Measurements from ENCODE around the gene MAP2K2. TPM values are rescaled to one million over a fixed set of nuclear protein-coding genes. Genes with fewer than 3 reads are reported as not detected.

The MAP2K2 gene
- total and polyA plus RNA-seq, 2 experiments from 2014 or later, result 32.3 to 212 TPM

DNA sequence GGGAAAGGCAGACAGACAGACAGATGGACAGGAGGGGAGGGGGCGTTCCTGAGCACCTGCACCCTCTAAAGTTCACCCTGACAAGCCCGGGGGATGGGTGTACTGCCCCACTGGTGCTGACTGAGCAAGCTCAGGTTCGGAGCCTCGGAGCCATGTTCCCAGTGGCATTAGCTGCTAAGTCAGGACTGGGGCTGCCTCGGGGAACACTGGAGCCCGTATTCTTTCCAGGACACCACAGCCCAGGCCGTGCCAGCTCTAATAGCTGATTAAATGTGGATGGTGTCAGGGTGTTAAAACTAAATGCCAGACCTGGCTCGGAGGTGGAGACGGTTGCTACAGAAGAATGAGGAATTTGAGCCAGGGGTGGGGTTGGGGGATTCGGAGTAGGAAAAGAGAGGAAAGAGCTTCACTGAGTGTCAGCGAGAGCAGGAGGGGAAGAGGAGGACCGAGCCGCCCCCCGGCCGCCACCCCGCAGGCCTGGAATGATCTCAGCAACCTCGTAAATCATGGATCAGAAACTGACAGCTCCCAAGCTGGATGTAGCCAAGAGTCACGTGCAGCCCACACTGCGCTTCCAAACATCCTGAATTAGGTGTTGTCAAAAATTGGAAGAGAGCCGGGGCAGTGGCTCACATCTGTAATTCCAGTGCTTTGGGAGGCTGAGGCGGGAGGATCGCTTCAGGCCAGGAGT, 10.4 kb downstream of the MAP2K2 start:
- H3K27ac ChIP-seq, result no peak overlapping the region
- H3K36me3 ChIP-seq (ENCODE audit: low read depth), result peaks cover 6% of the 10 kb centered on the region; the same call in 1 of the 2 replicates
- peaks cover 49% of the 10 kb centered on the region for H3K79me2 ChIP-seq (ENCODE audit: insufficient read depth)
- H3K4me2 ChIP-seq (ENCODE audit: unreplicated experiment), result no peak overlapping the region
- H3K27me3 ChIP-seq (replicated peaks; ENCODE audit: insufficient read depth), result no peaks in the 10 kb centered on the region
- 0 out of 2 replicates have a peak, but pooled peaks cover under 1% of the 10 kb centered on the region for H4K20me1 ChIP-seq (ENCODE audit: insufficient read depth)
- no peak overlapping the region for H3K9ac ChIP-seq
- no peaks in the 10 kb centered on the region for H3K9me3 ChIP-seq (ENCODE audit: low read depth)
- H3F3A ChIP-seq (ENCODE audit: insufficient read depth), result no peaks in the 10 kb centered on the region
- H3K4me1 ChIP-seq (ENCODE audit: insufficient read depth), result no peaks in the 10 kb centered on the region
- in situ Hi-C loops (cut with MboI), result no loop called here
- TF ChIP-seq EZH2phosphoT487 (IDR thresholded peaks at IDR 0.05; ENCODE audit: insufficient read depth, low read depth) (no peak), EZH2 (IDR thresholded peaks at IDR 0.05; ENCODE audit: insufficient read depth, poor library complexity, severe bottlenecking) (no peak)
- no peak overlapping the region for H2AFZ ChIP-seq
- WGBS, 2 experiments (ENCODE audit: low coverage in 1 of 2, low lambda C conversion rate in 2 of 2, missing lambda C conversion rate in 2 of 2), result 83 to 85% methylated on average over 22 of the region's 22 CpGs
- no peaks in the 10 kb centered on the region for H3K9me2 ChIP-seq (ENCODE audit: insufficient read depth)
- no peak for DNase-seq
- H3K4me3 ChIP-seq, result no peak overlapping the region

DNA sequence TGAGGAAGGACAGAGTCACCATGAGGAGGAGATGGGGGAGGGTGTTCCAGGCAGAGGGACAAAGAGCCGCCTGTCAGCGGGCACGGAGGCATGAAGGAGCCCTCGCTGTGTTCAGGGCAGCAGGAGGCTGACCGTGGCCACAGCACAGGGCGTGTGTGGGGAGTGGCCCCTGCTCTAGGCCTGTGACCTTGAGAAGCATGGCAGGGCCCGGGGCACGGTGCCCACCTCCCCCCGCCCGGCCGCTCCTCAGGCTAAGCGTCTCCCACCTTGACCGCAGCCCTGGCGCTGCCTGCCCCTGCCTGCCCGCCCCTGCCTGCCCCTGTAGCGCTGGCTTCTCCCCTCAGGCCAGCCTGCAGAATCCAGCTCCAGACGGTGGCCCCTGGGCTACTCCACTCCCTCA, 11.6 kb downstream of the MAP2K2 start:
- H3K27ac ChIP-seq, result no peak overlapping the region
- no peaks in the 10 kb centered on the region for H3K4me1 ChIP-seq (ENCODE audit: insufficient read depth)
- WGBS, 2 experiments (ENCODE audit: low coverage in 1 of 2, low lambda C conversion rate in 2 of 2, missing lambda C conversion rate in 2 of 2), result 93 to 100% methylated on average over 4 to 17 of the region's 17 CpGs
- no peak overlapping the region for H2AFZ ChIP-seq
- no peak for TF ChIP-seq EZH2 (IDR thresholded peaks at IDR 0.05; ENCODE audit: insufficient read depth, poor library complexity, severe bottlenecking)
- no peak for TF ChIP-seq EZH2phosphoT487 (IDR thresholded peaks at IDR 0.05; ENCODE audit: insufficient read depth, low read depth)
- no peaks in the 10 kb centered on the region for H4K20me1 ChIP-seq (ENCODE audit: insufficient read depth)
- peaks cover 6% of the 10 kb centered on the region; the same call in 1 of the 2 replicates for H3K36me3 ChIP-seq (ENCODE audit: low read depth)
- DNase-seq, result no peak
- no peak overlapping the region for H3K4me3 ChIP-seq
- no peaks in the 10 kb centered on the region for H3F3A ChIP-seq (ENCODE audit: insufficient read depth)
- H3K9ac ChIP-seq, result no peak overlapping the region
- in situ Hi-C loops (cut with MboI), result no loop called here
- H3K27me3 ChIP-seq (replicated peaks; ENCODE audit: insufficient read depth), result no peaks in the 10 kb centered on the region
- H3K9me2 ChIP-seq (ENCODE audit: insufficient read depth), result no peaks in the 10 kb centered on the region
- H3K4me2 ChIP-seq (ENCODE audit: unreplicated experiment), result no peak overlapping the region
- peaks cover 38% of the 10 kb centered on the region for H3K79me2 ChIP-seq (ENCODE audit: insufficient read depth)
- H3K9me3 ChIP-seq (ENCODE audit: low read depth), result no peaks in the 10 kb centered on the region

DNA sequence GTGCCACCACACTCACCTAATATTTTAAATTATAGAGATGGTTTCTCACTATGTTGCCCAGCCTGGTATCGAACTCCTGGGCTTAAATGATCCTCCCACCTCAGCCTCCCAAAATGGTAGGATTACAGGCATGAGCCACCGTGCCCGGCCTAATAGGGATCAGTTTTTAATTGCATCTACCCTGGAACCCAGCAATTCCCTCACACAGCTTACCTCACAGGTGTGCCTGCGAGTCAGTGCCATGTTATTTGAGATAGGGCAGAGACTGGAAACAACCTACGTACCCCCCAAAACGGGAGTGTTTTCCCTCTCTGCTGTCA, 14.3 kb downstream of the MAP2K2 start:
- in situ Hi-C loops (cut with MboI), result no loop called here
- Histone ChIP-seq H3K79me2 (ENCODE audit: insufficient read depth) (peaks cover 12% of the 10 kb centered on the region; the same call in 1 of the 2 replicates), H3K9me3 (ENCODE audit: low read depth) (no peaks in the 10 kb centered on the region), H4K20me1 (ENCODE audit: insufficient read depth) (no peaks in the 10 kb centered on the region), H2AFZ (no peak overlapping the region), H3K4me3 (no peak overlapping the region), H3K27ac (no peak overlapping the region), H3K9ac (no peak overlapping the region), H3K4me1 (ENCODE audit: insufficient read depth) (no peaks in the 10 kb centered on the region), H3K9me2 (ENCODE audit: insufficient read depth) (no peaks in the 10 kb centered on the region), H3K27me3 (replicated peaks; ENCODE audit: insufficient read depth) (no peaks in the 10 kb centered on the region), H3K4me2 (ENCODE audit: unreplicated experiment) (no peak overlapping the region), H3K36me3 (ENCODE audit: low read depth) (peaks cover 6% of the 10 kb centered on the region; the same call in 1 of the 2 replicates), H3F3A (ENCODE audit: insufficient read depth) (no peaks in the 10 kb centered on the region)
- DNase-seq, result no peak
- WGBS, 2 experiments (ENCODE audit: low coverage in 1 of 2, low lambda C conversion rate in 2 of 2, missing lambda C conversion rate in 2 of 2), result 92 to 96% methylated on average over 6 of the region's 6 CpGs
- no peak for TF ChIP-seq EZH2 (IDR thresholded peaks at IDR 0.05; ENCODE audit: insufficient read depth, poor library complexity, severe bottlenecking)
- TF ChIP-seq EZH2phosphoT487 (IDR thresholded peaks at IDR 0.05; ENCODE audit: insufficient read depth, low read depth), result no peak

DNA sequence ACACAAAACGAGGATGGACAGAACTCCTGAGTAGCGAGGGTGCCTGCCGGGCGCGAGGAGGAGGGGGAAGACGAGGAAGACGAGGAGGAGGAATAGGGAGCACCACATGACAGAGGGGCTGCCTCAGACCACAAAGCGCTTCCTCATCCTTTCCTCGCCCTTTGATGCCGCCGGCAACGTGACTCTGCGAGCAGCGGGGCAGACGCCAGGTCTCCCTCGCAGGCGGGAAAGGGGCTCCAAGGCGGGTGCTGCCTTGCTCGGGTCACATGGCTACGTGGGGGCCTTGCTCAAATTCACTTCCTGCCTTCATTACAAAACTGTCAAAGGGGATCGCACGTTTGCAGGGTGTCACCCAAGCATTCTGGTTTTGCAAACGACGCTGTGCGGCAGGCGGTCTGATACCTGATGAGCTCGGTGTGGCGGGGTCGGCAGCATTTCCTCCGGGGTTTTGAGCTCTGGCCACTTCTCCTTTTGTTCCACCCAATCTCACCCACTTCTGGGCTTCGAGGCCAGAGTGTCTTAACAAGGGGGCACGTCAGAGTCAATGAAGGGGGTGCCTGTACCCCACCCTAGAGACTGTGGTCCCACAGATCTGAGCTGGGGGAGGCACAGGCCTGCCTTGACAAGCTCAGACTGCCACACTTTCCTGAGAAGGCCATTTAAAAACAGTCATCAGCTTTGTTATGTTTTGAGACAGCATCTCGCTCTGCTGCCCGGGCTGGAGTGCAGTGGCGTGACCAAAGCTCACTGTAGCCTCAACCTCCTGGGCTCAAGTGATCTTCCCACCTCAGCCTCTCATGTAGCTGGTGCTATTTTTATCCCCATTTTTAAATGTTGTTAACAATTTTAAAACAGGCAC, 14.9 kb downstream of the MAP2K2 start:
- in situ Hi-C loops (cut with MboI), result no loop called here
- Histone ChIP-seq H2AFZ (no peak overlapping the region), H3K9me2 (ENCODE audit: insufficient read depth) (no peaks in the 10 kb centered on the region), H3K79me2 (ENCODE audit: insufficient read depth) (0 out of 2 replicates have a peak, but pooled peaks cover 6% of the 10 kb centered on the region), H3K9me3 (ENCODE audit: low read depth) (no peaks in the 10 kb centered on the region), H3F3A (ENCODE audit: insufficient read depth) (no peaks in the 10 kb centered on the region), H3K27me3 (replicated peaks; ENCODE audit: insufficient read depth) (no peaks in the 10 kb centered on the region), H3K4me2 (ENCODE audit: unreplicated experiment) (no peak overlapping the region), H3K4me1 (ENCODE audit: insufficient read depth) (no peaks in the 10 kb centered on the region), H3K36me3 (ENCODE audit: low read depth) (peaks cover 6% of the 10 kb centered on the region; the same call in 1 of the 2 replicates), H4K20me1 (ENCODE audit: insufficient read depth) (no peaks in the 10 kb centered on the region), H3K4me3 (no peak overlapping the region), H3K9ac (no peak overlapping the region), H3K27ac (no peak overlapping the region)
- DNase-seq, result no peak
- no peak for TF ChIP-seq EZH2 (IDR thresholded peaks at IDR 0.05; ENCODE audit: insufficient read depth, poor library complexity, severe bottlenecking)
- no peak for TF ChIP-seq EZH2phosphoT487 (IDR thresholded peaks at IDR 0.05; ENCODE audit: insufficient read depth, low read depth)
- 95% methylated on average over 33 to 35 of the region's 35 CpGs for WGBS, 2 experiments (ENCODE audit: low coverage in 1 of 2, low lambda C conversion rate in 2 of 2, missing lambda C conversion rate in 2 of 2)

All from GM23248 (cell line).